Central memory CD8-positive, alpha-beta T cell (primary cell): ENCODE data around the gene RBMS3.

Source experiments
- ATAC-seq: fragments of 150-1000 bp; cut with Tn5 transposase; replicated peaks from 2 replicates; pipeline ENCODE4 v1.10.0; 2022; ENCODE audit warnings: mild to moderate bottlenecking, moderate FRiP score, moderate number of reproducible peaks; ENCODE audit not compliant: poor library complexity, severe bottlenecking; ENCODE audit errors: extremely low read depth
- DNase-seq, 2 donors: peaks; one replicate each; pipeline ENCODE4 v3.0.0; 2021; ENCODE audit warnings: low spot score in 2 of 2
- H3K27ac Mint-ChIP-seq: one replicate; pipeline ENCODE4 v1.8.0; 2022; ENCODE audit warnings: low read depth, mild to moderate bottlenecking, moderate library complexity, mixed read lengths
- H3K27me3 Mint-ChIP-seq: one replicate; pipeline ENCODE4 v1.8.0; 2022; ENCODE audit warnings: mixed read lengths
- H3K36me3 Mint-ChIP-seq: one replicate; pipeline ENCODE4 v1.8.0; 2022; ENCODE audit warnings: mild to moderate bottlenecking, moderate library complexity, mixed read lengths; ENCODE audit not compliant: insufficient read depth
- H3K4me1 Mint-ChIP-seq: one replicate; pipeline ENCODE4 v1.8.0; 2022; ENCODE audit warnings: mixed read lengths
- H3K4me3 Mint-ChIP-seq: one replicate; pipeline ENCODE4 v1.8.0; 2022; ENCODE audit warnings: mild to moderate bottlenecking, moderate library complexity, mixed read lengths
- H3K9me3 Mint-ChIP-seq: one replicate; pipeline ENCODE4 v1.8.0; 2022; ENCODE audit warnings: mixed read lengths

Gene RBMS3

GRCh38 chr3:29481969-29482767 lies 201.3 kb downstream of the RBMS3 start:
- Mint-ChIP-seq H3K36me3 (no peaks in the 10 kb centered on the region), H3K27me3 (no peaks in the 10 kb centered on the region), H3K9me3 (peaks cover 10% of the 10 kb centered on the region), H3K27ac (no peak overlapping the region), H3K4me3 (no peak overlapping the region), H3K4me1 (no peaks in the 10 kb centered on the region)
- no peak for ATAC-seq
- DNase-seq = no peak

- H3K27ac Mint-ChIP-seq = no peak overlapping the region
- H3K4me3 Mint-ChIP-seq = no peak overlapping the region
- DNase-seq = no peak
- H3K27me3 Mint-ChIP-seq = no peaks in the 10 kb centered on the region
- no peak for ATAC-seq
- no peaks in the 10 kb centered on the region for H3K4me1 Mint-ChIP-seq
- peaks cover 10% of the 10 kb centered on the region for H3K9me3 Mint-ChIP-seq
- no peaks in the 10 kb centered on the region for H3K36me3 Mint-ChIP-seq
Measured at GRCh38 chr3:29484633-29485032, 203.8 kb downstream of the RBMS3 start.

GRCh38 chr3:29486096-29486495 lies 205.2 kb downstream of the RBMS3 start:
- Mint-ChIP-seq H3K9me3 (peaks cover 13% of the 10 kb centered on the region), H3K27ac (no peak overlapping the region), H3K36me3 (no peaks in the 10 kb centered on the region), H3K27me3 (no peaks in the 10 kb centered on the region), H3K4me1 (no peaks in the 10 kb centered on the region), H3K4me3 (no peak overlapping the region)
- ATAC-seq = no peak
- no peak for DNase-seq

- Mint-ChIP-seq H3K4me1 (no peaks in the 10 kb centered on the region), H3K9me3 (peaks cover 13% of the 10 kb centered on the region), H3K27ac (no peak overlapping the region), H3K4me3 (no peak overlapping the region), H3K27me3 (no peaks in the 10 kb centered on the region), H3K36me3 (no peaks in the 10 kb centered on the region)
- no peak for DNase-seq
- ATAC-seq = no peak
Measured at GRCh38 chr3:29486917-29487316, 206.0 kb downstream of the RBMS3 start.

- Mint-ChIP-seq H3K36me3 (no peaks in the 10 kb centered on the region), H3K4me3 (no peak overlapping the region), H3K9me3 (peaks cover 19% of the 10 kb centered on the region), H3K4me1 (no peaks in the 10 kb centered on the region), H3K27me3 (no peaks in the 10 kb centered on the region), H3K27ac (no peak overlapping the region)
- no peak for DNase-seq
- no peak for ATAC-seq
Measured at GRCh38 chr3:29488922-29489321, 208.1 kb downstream of the RBMS3 start.

- H3K27ac Mint-ChIP-seq = no peak overlapping the region
- no peaks in the 10 kb centered on the region for H3K36me3 Mint-ChIP-seq
- peaks cover 25% of the 10 kb centered on the region for H3K9me3 Mint-ChIP-seq
- H3K4me3 Mint-ChIP-seq = no peak overlapping the region
- ATAC-seq = no peak
- no peaks in the 10 kb centered on the region for H3K4me1 Mint-ChIP-seq
- H3K27me3 Mint-ChIP-seq = no peaks in the 10 kb centered on the region
- no peak for DNase-seq
Measured at GRCh38 chr3:29493109-29493508, 212.2 kb downstream of the RBMS3 start.

- no peaks in the 10 kb centered on the region for H3K4me1 Mint-ChIP-seq
- no peaks in the 10 kb centered on the region for H3K36me3 Mint-ChIP-seq
- ATAC-seq = no peak
- no peak overlapping the region for H3K4me3 Mint-ChIP-seq
- DNase-seq = no peak
- peaks cover 25% of the 10 kb centered on the region for H3K9me3 Mint-ChIP-seq
- no peaks in the 10 kb centered on the region for H3K27me3 Mint-ChIP-seq
- H3K27ac Mint-ChIP-seq = no peak overlapping the region
Measured at GRCh38 chr3:29494305-29495036, 213.6 kb downstream of the RBMS3 start.

- DNase-seq = no peak
- Mint-ChIP-seq H3K9me3 (peaks cover 10% of the 10 kb centered on the region), H3K4me3 (no peak overlapping the region), H3K36me3 (no peaks in the 10 kb centered on the region), H3K27ac (no peak overlapping the region), H3K27me3 (no peaks in the 10 kb centered on the region), H3K4me1 (no peaks in the 10 kb centered on the region)
- ATAC-seq = no peak
Measured at GRCh38 chr3:29497282-29497681, 216.4 kb downstream of the RBMS3 start.

GRCh38 chr3:29502771-29503170 lies 221.9 kb downstream of the RBMS3 start:
- peaks cover 5% of the 10 kb centered on the region for H3K9me3 Mint-ChIP-seq
- no peaks in the 10 kb centered on the region for H3K36me3 Mint-ChIP-seq
- ATAC-seq (no peak), DNase-seq (no peak)
- no peaks in the 10 kb centered on the region for H3K27me3 Mint-ChIP-seq
- no peaks in the 10 kb centered on the region for H3K4me1 Mint-ChIP-seq
- H3K4me3 Mint-ChIP-seq = no peak overlapping the region
- H3K27ac Mint-ChIP-seq = no peak overlapping the region

GRCh38 chr3:29503314-29503713 lies 222.4 kb downstream of the RBMS3 start:
- Mint-ChIP-seq H3K36me3 (no peaks in the 10 kb centered on the region), H3K27me3 (no peaks in the 10 kb centered on the region), H3K27ac (no peak overlapping the region), H3K9me3 (peaks cover 5% of the 10 kb centered on the region), H3K4me1 (no peaks in the 10 kb centered on the region), H3K4me3 (no peak overlapping the region)
- ATAC-seq (no peak), DNase-seq (no peak)

GRCh38 chr3:29503958-29504357 lies 223.1 kb downstream of the RBMS3 start:
- no peak overlapping the region for H3K4me3 Mint-ChIP-seq
- no peak overlapping the region for H3K27ac Mint-ChIP-seq
- H3K9me3 Mint-ChIP-seq = peaks cover 5% of the 10 kb centered on the region
- H3K36me3 Mint-ChIP-seq = no peaks in the 10 kb centered on the region
- DNase-seq (no peak), ATAC-seq (no peak)
- H3K4me1 Mint-ChIP-seq = no peaks in the 10 kb centered on the region
- no peaks in the 10 kb centered on the region for H3K27me3 Mint-ChIP-seq

- peaks cover 11% of the 10 kb centered on the region for H3K9me3 Mint-ChIP-seq
- no peak for DNase-seq
Measured at GRCh38 chr3:29506502-29506901, 225.6 kb downstream of the RBMS3 start.

GRCh38 chr3:29511701-29512100 lies 230.8 kb downstream of the RBMS3 start:
- DNase-seq (no peak), ATAC-seq (no peak)
- Mint-ChIP-seq H3K4me3 (no peak overlapping the region), H3K4me1 (no peaks in the 10 kb centered on the region), H3K36me3 (no peaks in the 10 kb centered on the region), H3K27me3 (no peaks in the 10 kb centered on the region), H3K9me3 (peaks cover 17% of the 10 kb centered on the region), H3K27ac (no peak overlapping the region)

More at GRCh38 chr3:29506502-29506901, 225.6 kb downstream of the RBMS3 start:
- Mint-ChIP-seq H3K27me3 (no peaks in the 10 kb centered on the region), H3K4me3 (no peak overlapping the region), H3K36me3 (no peaks in the 10 kb centered on the region), H3K27ac (no peak overlapping the region), H3K4me1 (no peaks in the 10 kb centered on the region)
- ATAC-seq = no peak
